ENCODE results near the gene C14orf180. TPM values are rescaled to one million over a fixed set of nuclear protein-coding genes. Genes with fewer than 3 reads are reported as not detected.

The C14orf180 gene
- total RNA-seq, 1 experiment from 2014 or later, result not detected

DNA sequence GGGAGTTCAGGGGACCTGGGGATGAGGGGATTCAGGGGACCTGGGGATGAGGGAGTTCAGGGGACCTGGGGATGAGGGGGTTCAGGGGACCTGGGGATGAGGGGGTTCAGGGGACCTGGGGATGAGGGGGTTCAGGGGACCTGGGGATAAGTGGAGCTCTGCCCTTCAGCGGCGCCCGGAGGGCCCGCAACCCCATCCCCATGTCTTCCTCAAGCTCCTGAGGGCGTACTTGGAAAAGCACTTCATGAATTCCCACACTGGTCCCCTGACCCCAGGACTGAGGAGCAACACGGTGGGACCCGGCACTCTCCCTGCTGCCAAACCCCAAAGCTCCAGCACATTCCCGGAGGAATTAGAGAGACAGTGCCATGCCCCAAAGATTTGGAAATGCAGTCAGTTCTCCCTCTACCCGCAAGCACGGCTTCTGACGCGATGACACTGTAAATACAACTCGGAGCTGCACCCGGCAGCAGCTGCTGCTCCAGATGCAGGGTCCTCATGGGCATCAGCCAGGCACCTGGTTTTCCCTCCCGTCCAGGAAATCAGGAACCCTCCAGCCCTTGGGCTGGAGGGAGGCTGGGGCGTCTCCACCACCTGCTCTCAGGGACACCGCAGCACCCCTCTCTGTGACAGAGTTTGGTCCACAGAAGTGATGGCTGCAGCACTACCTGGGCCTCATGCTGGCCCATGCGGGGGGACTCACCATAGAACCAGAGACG is 32.8 kb upstream of the C14orf180 start:
- H3K23me2 ChIP-seq (ENCODE audit: insufficient read length, low read depth, low read length, poor library complexity, severe bottlenecking), result no peaks in the 10 kb centered on the region
- no CpG with 5 or more reads among the region's 19 CpGs for WGBS (ENCODE audit: extremely low coverage, insufficient read length, low lambda C conversion rate)
- H3K79me1 ChIP-seq (ENCODE audit: insufficient read depth, low read depth, low read length, poor library complexity, severe bottlenecking), result no peaks in the 10 kb centered on the region
- H3K4ac ChIP-seq (ENCODE audit: low read depth, low read length), result no peak overlapping the region
- H3K4me3 Mint-ChIP-seq, result no peak overlapping the region
- no peak for DNase-seq
- no peak overlapping the region for H2BK5ac ChIP-seq (ENCODE audit: insufficient read length, low read length)
- peaks cover 10% of the 10 kb centered on the region for H3K27me3 Mint-ChIP-seq (ENCODE audit: low read depth)
- no peak overlapping the region for H4K91ac ChIP-seq (ENCODE audit: insufficient read length, low read depth, low read length)
- H3K36me3 Mint-ChIP-seq (ENCODE audit: insufficient read depth in 1 of 3, low read depth in 3 of 3), result peaks cover 0 to 4% (median 0%) of the 10 kb centered on the region in 3 experiments; a peak in 1 of 7 replicates
- H2AFZ ChIP-seq (ENCODE audit: low read length), result no peak overlapping the region
- no peak overlapping the region for H2BK120ac ChIP-seq (ENCODE audit: low read depth, low read length, poor library complexity, severe bottlenecking)
- H2AK5ac ChIP-seq (ENCODE audit: insufficient read length, low read length), result no peak overlapping the region
- no peaks in the 10 kb centered on the region for H3K27me3 ChIP-seq (ENCODE audit: insufficient read depth, low read length)
- no peak overlapping the region for H2BK12ac ChIP-seq (ENCODE audit: insufficient read length, low read depth, low read length)
- H3K9ac ChIP-seq (ENCODE audit: extremely low read depth, insufficient read length, low read length), result no peak overlapping the region
- no peaks in the 10 kb centered on the region for H4K20me1 ChIP-seq (ENCODE audit: control insufficient read depth, insufficient read depth, insufficient read length)
- H3T11ph ChIP-seq (ENCODE audit: low read length), result no peak overlapping the region
- H3K9me3 Mint-ChIP-seq, result peaks cover 0 to 6% of the 10 kb centered on the region in 2 experiments; a peak in 1 of 5 replicates
- H3K14ac ChIP-seq (ENCODE audit: insufficient read depth, low read length), result no peak overlapping the region
- H3K79me2 ChIP-seq (ENCODE audit: insufficient read depth, low read length), result no peaks in the 10 kb centered on the region
- no peak overlapping the region for H4K8ac ChIP-seq (replicated peaks; ENCODE audit: insufficient read length, low read depth, low read length)
- H4K5ac ChIP-seq (ENCODE audit: insufficient read length, low read depth, low read length), result no peak overlapping the region
- H3K27ac ChIP-seq (ENCODE audit: insufficient read length, low read depth, low read length), result no peak overlapping the region
- no peak overlapping the region; a peak in 1 of 7 replicates for H3K27ac Mint-ChIP-seq
- H3K4me1 Mint-ChIP-seq, result peaks cover 17 to 23% of the 10 kb centered on the region in 2 experiments
- H3K56ac ChIP-seq (ENCODE audit: insufficient read length, low read depth, low read length), result no peak overlapping the region
- no peak overlapping the region for H2BK20ac ChIP-seq (ENCODE audit: low read depth, low read length, poor library complexity, severe bottlenecking)
- TF ChIP-seq, protein P1, sequence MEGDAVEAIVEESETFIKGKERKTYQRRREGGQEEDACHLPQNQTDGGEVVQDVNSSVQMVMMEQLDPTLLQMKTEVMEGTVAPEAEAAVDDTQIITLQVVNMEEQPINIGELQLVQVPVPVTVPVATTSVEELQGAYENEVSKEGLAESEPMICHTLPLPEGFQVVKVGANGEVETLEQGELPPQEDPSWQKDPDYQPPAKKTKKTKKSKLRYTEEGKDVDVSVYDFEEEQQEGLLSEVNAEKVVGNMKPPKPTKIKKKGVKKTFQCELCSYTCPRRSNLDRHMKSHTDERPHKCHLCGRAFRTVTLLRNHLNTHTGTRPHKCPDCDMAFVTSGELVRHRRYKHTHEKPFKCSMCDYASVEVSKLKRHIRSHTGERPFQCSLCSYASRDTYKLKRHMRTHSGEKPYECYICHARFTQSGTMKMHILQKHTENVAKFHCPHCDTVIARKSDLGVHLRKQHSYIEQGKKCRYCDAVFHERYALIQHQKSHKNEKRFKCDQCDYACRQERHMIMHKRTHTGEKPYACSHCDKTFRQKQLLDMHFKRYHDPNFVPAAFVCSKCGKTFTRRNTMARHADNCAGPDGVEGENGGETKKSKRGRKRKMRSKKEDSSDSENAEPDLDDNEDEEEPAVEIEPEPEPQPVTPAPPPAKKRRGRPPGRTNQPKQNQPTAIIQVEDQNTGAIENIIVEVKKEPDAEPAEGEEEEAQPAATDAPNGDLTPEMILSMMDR (conservative IDR thresholded peaks at IDR 0.05), result no peak
- H3K23ac ChIP-seq (ENCODE audit: insufficient read length, low read depth, low read length), result no peak overlapping the region
- H3K4me2 ChIP-seq (ENCODE audit: insufficient read depth, insufficient read length, low read length), result no peak overlapping the region
- no peak overlapping the region for H2BK15ac ChIP-seq (ENCODE audit: low read depth, low read length)
- H3K4me1 ChIP-seq (ENCODE audit: insufficient read depth, low read length), result no peaks in the 10 kb centered on the region
- H3K18ac ChIP-seq (ENCODE audit: insufficient read length, low read depth, low read length), result no peak overlapping the region
- H3K9me3 ChIP-seq (ENCODE audit: control insufficient read depth, low read depth, low read length), result no peaks in the 10 kb centered on the region

Measured in H9 (cell line).